Measurements from ENCODE around the gene TCFL5. TPM values are rescaled to one million over a fixed set of nuclear protein-coding genes. Genes with fewer than 3 reads are reported as not detected.
A peak's percentile ranks its signal among the peaks of the same experiment; 100 is the strongest.

Gene TCFL5
- total and polyA plus RNA-seq, 10 of the 15 experiments (the other 5 are each of a cell fraction or from before 2014, with no cell fraction given) = 0.48 to 8.1 (median 3.8) TPM

- RAD21 ChIA-PET (ENCODE audit: unreplicated experiment) = no interaction called here
- CTCF ChIA-PET = no interaction called here
- intact Hi-C loops (cut with micrococcal nuclease; ENCODE audit: unreplicated experiment) (no loop called here), in situ Hi-C loops (cut with MboI) (no loop called here)
- Histone ChIP-seq H3K27ac (ENCODE audit: control insufficient read depth, insufficient read depth) (no peak overlapping the region), H3K9ac (ENCODE audit: control insufficient read depth, insufficient read depth, low read length) (no peak overlapping the region), H3K9me3 (replicated peaks; ENCODE audit: control insufficient read depth, insufficient read depth, low read length) (no peaks in the 10 kb centered on the region), H3K79me2 (ENCODE audit: control insufficient read depth, insufficient read depth, low read length) (no peaks in the 10 kb centered on the region), H2AFZ (ENCODE audit: control insufficient read depth, low read depth, low read length) (no peak overlapping the region), H3K36me3 (ENCODE audit: control insufficient read depth in 2 of 2, insufficient read depth in 2 of 2, low read length in 1 of 2) (no peaks in the 10 kb centered on the region; a peak in 1 of 4 replicates), H3K4me3 (no peak overlapping the region), H4K20me1 (ENCODE audit: control insufficient read depth, insufficient read depth) (no peaks in the 10 kb centered on the region), H3K27me3 (replicated peaks in 1 of 2; ENCODE audit: control insufficient read depth in 2 of 2, insufficient read depth in 2 of 2, low read length in 1 of 2) (no peaks in the 10 kb centered on the region; a peak in 1 of 4 replicates), H3K4me1 (ENCODE audit: control insufficient read depth, insufficient read depth, low read length) (no peaks in the 10 kb centered on the region), H3K4me2 (ENCODE audit: control insufficient read depth, insufficient read depth) (no peak overlapping the region)
- BruUV-seq (replicated peaks) = no TSS peak
- SMC1A ChIA-PET (ENCODE audit: uncharacterized antibody, unreplicated experiment) = no interaction called here
- FAIRE-seq (no peak), ATAC-seq (peak; percentile 20), DNase-seq (ENCODE audit: low read depth, low spot score) (no peak)
- 85% methylated on average over 48 of the region's 48 CpGs for WGBS (ENCODE audit: insufficient coverage, insufficient replicate concordance, low lambda C conversion rate, missing lambda C conversion rate)
- POLR2A ChIA-PET = interaction anchor here (0.8 kb wide), 1 partner anchor 10 kb away, joined by 3 read pairs; no protein-coding TSS in a partner anchor
- TF ChIP-seq NR2C1 (IDR thresholded peaks at IDR 0.05) = no peak
- TF ChIP-seq TCF12 (IDR thresholded peaks at IDR 0.05; ENCODE audit: low read depth, low read length) = no peak
- TF ChIP-seq, protein P1, sequence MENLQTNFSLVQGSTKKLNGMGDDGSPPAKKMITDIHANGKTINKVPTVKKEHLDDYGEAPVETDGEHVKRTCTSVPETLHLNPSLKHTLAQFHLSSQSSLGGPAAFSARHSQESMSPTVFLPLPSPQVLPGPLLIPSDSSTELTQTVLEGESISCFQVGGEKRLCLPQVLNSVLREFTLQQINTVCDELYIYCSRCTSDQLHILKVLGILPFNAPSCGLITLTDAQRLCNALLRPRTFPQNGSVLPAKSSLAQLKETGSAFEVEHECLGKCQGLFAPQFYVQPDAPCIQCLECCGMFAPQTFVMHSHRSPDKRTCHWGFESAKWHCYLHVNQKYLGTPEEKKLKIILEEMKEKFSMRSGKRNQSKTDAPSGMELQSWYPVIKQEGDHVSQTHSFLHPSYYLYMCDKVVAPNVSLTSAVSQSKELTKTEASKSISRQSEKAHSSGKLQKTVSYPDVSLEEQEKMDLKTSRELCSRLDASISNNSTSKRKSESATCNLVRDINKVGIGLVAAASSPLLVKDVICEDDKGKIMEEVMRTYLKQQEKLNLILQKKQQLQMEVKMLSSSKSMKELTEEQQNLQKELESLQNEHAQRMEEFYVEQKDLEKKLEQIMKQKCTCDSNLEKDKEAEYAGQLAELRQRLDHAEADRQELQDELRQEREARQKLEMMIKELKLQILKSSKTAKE (IDR thresholded peaks at IDR 0.05; ENCODE audit: low read depth, poor library complexity, severe bottlenecking) = no peak
- no peak for TF ChIP-seq RAD21 (IDR thresholded peaks at IDR 0.05; ENCODE audit: insufficient read depth, low read depth, low read length)
- TF ChIP-seq HCFC1 (IDR thresholded peaks at IDR 0.05; ENCODE audit: low read length) = no peak
- TF ChIP-seq KDM1A (IDR thresholded peaks at IDR 0.05; ENCODE audit: borderline replicate concordance) = no peak
- no peak for TF ChIP-seq ASH2L (IDR thresholded peaks at IDR 0.05; ENCODE audit: borderline replicate concordance, low read depth)
- TF ChIP-seq GATAD2B (conservative IDR thresholded peaks at IDR 0.05; ENCODE audit: low read depth) = no peak
- no peak for TF ChIP-seq ATF7 (IDR thresholded peaks at IDR 0.05; ENCODE audit: low read depth)
- no peak for TF ChIP-seq RUNX3 (IDR thresholded peaks at IDR 0.05; ENCODE audit: low read length)
- no peak for TF ChIP-seq ZBTB40 (IDR thresholded peaks at IDR 0.05; ENCODE audit: borderline replicate concordance)
- TF ChIP-seq MYB (IDR thresholded peaks at IDR 0.05; ENCODE audit: borderline replicate concordance, low read depth, low read length) = no peak
- TF ChIP-seq MTA3 (IDR thresholded peaks at IDR 0.05; ENCODE audit: borderline replicate concordance, low read length) = no peak
- TF ChIP-seq NBN (IDR thresholded peaks at IDR 0.05) = no peak
- no peak for TF ChIP-seq BACH1 (IDR thresholded peaks at IDR 0.05; ENCODE audit: borderline replicate concordance)
Measured at GRCh38 chr20:62876902-62877816, 15.5 kb upstream of the TCFL5 start.
